Measurements from ENCODE around the gene HELZ2. TPM values are rescaled to one million over a fixed set of nuclear protein-coding genes. Genes with fewer than 3 reads are reported as not detected.

HELZ2 gene
- total RNA-seq, 1 experiment from 2014 or later: 35.2 TPM

GRCh38 chr20:63568170-63568981 lies 5.7 kb downstream of the HELZ2 start:
- ChIA-PET POLR2A (no interaction called here), CTCF (interaction anchor here (0.6 kb wide), 1 partner anchor 50 kb away, joined by 3 read pairs; no protein-coding TSS in a partner anchor)
- no peaks in the 10 kb centered on the region for H3K36me3 ChIP-seq (ENCODE audit: control insufficient read depth, insufficient read depth, low read length)
- no peaks in the 10 kb centered on the region for H3K27me3 ChIP-seq (replicated peaks; ENCODE audit: control insufficient read depth, insufficient read depth, low read length)
- H3K4me3 ChIP-seq (ENCODE audit: low read depth, low read length): no peak overlapping the region
- H3K4me1 Mint-ChIP-seq (ENCODE audit: low read depth, unreplicated experiment): no peaks in the 10 kb centered on the region
- H3K9me3 Mint-ChIP-seq (ENCODE audit: unreplicated experiment): no peaks in the 10 kb centered on the region
- H3K9me3 ChIP-seq: no peaks in the 10 kb centered on the region
- BruUV-seq (replicated peaks): no TSS peak
- intact Hi-C loops (cut with micrococcal nuclease; ENCODE audit: unreplicated experiment): no loop called here
- H3K4me3 Mint-ChIP-seq (ENCODE audit: unreplicated experiment): no peak overlapping the region
- TF ChIP-seq CTCF (IDR thresholded peaks at IDR 0.05; ENCODE audit: insufficient read depth in 1 of 2, low read depth in 1 of 2, low read length in 1 of 2, severe bottlenecking in 1 of 2, unreplicated experiment in 1 of 2): no peak
- H3K27me3 Mint-ChIP-seq (ENCODE audit: insufficient read depth, unreplicated experiment): no peaks in the 10 kb centered on the region
- H3K4me1 ChIP-seq: peaks cover 6% of the 10 kb centered on the region
- no peak for DNase-seq
- peaks cover 19% of the 10 kb centered on the region for H3K36me3 Mint-ChIP-seq (ENCODE audit: insufficient read depth, unreplicated experiment)
- no peak overlapping the region for H3K27ac Mint-ChIP-seq (ENCODE audit: unreplicated experiment)

DNA sequence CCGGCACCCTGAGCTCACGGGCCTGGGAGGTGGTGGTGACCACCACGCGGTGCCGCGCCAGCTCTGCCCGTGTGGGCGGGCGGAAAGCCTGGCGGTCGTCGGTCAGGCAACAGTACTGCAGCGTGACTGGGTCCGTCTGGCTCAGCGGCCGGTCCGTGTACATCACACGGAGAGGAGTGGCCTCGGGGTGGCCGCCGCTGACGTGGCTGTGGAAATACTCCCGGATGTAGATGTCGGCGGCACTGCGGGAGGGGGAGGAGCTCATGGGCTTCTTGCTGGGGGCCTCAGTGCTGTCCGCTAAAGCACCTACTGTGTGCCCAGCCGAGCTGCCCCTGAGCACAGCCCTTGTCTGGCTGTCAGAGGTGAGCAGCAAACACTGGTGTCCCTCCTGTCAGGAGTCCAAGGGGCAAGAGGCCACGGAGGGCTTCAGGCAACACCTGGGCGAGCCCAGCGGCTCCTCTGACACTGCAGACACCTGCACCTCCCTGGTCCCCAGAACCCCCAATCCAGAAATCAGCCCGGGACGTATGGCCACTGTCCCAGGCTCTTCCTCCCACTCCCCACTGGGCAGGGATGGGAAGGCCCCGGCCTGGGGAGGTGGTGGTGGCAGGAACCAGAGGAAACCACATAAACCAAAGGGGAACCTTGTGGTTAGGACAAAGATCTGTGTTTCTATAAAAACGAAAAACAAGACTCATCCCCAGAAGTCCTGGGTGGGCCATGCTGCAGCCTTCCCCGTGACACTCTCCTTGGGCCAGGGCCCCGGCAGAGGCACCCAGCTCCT lies 6.5 kb downstream of the HELZ2 start:
- intact Hi-C loops (cut with micrococcal nuclease; ENCODE audit: unreplicated experiment): no loop called here
- Mint-ChIP-seq H3K27me3 (ENCODE audit: insufficient read depth, unreplicated experiment) (no peaks in the 10 kb centered on the region), H3K36me3 (ENCODE audit: insufficient read depth, unreplicated experiment) (peaks cover 19% of the 10 kb centered on the region), H3K9me3 (ENCODE audit: unreplicated experiment) (no peaks in the 10 kb centered on the region), H3K4me3 (ENCODE audit: unreplicated experiment) (no peak overlapping the region), H3K4me1 (ENCODE audit: low read depth, unreplicated experiment) (no peaks in the 10 kb centered on the region), H3K27ac (ENCODE audit: unreplicated experiment) (no peak overlapping the region)
- no peak for TF ChIP-seq CTCF (IDR thresholded peaks at IDR 0.05; ENCODE audit: insufficient read depth in 1 of 2, low read depth in 1 of 2, low read length in 1 of 2, severe bottlenecking in 1 of 2, unreplicated experiment in 1 of 2)
- no peaks in the 10 kb centered on the region for H3K27me3 ChIP-seq (replicated peaks; ENCODE audit: control insufficient read depth, insufficient read depth, low read length)
- no peak overlapping the region for H3K4me3 ChIP-seq (ENCODE audit: low read depth, low read length)
- no peaks in the 10 kb centered on the region for H3K9me3 ChIP-seq
- CTCF ChIA-PET: no interaction called here
- DNase-seq: no peak
- H3K4me1 ChIP-seq: no peaks in the 10 kb centered on the region
- no peaks in the 10 kb centered on the region for H3K36me3 ChIP-seq (ENCODE audit: control insufficient read depth, insufficient read depth, low read length)
- no TSS peak for BruUV-seq (replicated peaks)
- POLR2A ChIA-PET: no interaction called here

- no TSS peak for BruUV-seq (replicated peaks)
- TF ChIP-seq CTCF (IDR thresholded peaks at IDR 0.05; ENCODE audit: insufficient read depth in 1 of 2, low read depth in 1 of 2, low read length in 1 of 2, severe bottlenecking in 1 of 2, unreplicated experiment in 1 of 2): no peak
- peaks cover 19% of the 10 kb centered on the region for H3K36me3 Mint-ChIP-seq (ENCODE audit: insufficient read depth, unreplicated experiment)
- Histone ChIP-seq H3K9me3 (no peaks in the 10 kb centered on the region), H3K4me3 (ENCODE audit: low read depth, low read length) (no peak overlapping the region), H3K4me1 (no peaks in the 10 kb centered on the region), H3K27me3 (replicated peaks; ENCODE audit: control insufficient read depth, insufficient read depth, low read length) (no peaks in the 10 kb centered on the region), H3K36me3 (ENCODE audit: control insufficient read depth, insufficient read depth, low read length) (no peaks in the 10 kb centered on the region)
- no peaks in the 10 kb centered on the region for H3K4me1 Mint-ChIP-seq (ENCODE audit: low read depth, unreplicated experiment)
- no peak overlapping the region for H3K27ac Mint-ChIP-seq (ENCODE audit: unreplicated experiment)
- POLR2A ChIA-PET: no interaction called here
- H3K9me3 Mint-ChIP-seq (ENCODE audit: unreplicated experiment): no peaks in the 10 kb centered on the region
- intact Hi-C loops (cut with micrococcal nuclease; ENCODE audit: unreplicated experiment): no loop called here
- CTCF ChIA-PET: no interaction called here
- no peak overlapping the region for H3K4me3 Mint-ChIP-seq (ENCODE audit: unreplicated experiment)
- H3K27me3 Mint-ChIP-seq (ENCODE audit: insufficient read depth, unreplicated experiment): no peaks in the 10 kb centered on the region
- DNase-seq: no peak
These were observed 7.0 kb downstream of the HELZ2 start for GRCh38 chr20:63567136-63567385.
